Upper lobe of left lung (tissue), 4 donors: ENCODE results near the gene ABCF3.

ENCODE experiments used
- CTCF ChIP-seq, 6 experiments: fragments of 450-650 bp in 4 of 6; fragments of 200-600 bp in 2 of 6; sonication (generic) in 2 of 6; IDR thresholded peaks; one replicate each; pipeline ENCODE4 v1.5.1; 2016 to 2019; ENCODE audit warnings: antibody characterized with exemption in 6 of 6
- POLR2A ChIP-seq, 4 donors: fragments of 450-650 bp; IDR thresholded peaks; one replicate each; pipeline ENCODE4 v1.5.1; 2016 to 2017; ENCODE audit warnings: antibody characterized with exemption in 4 of 4, mild to moderate bottlenecking in 2 of 4
- POLR2AphosphoS5 ChIP-seq, 2 donors: sonication (generic); formaldehyde crosslinking; IDR thresholded peaks; one replicate each; pipeline ENCODE4 v1.5.1; 2017; ENCODE audit warnings: antibody characterized with exemption in 2 of 2

GRCh38 chr3:184239221-184239620 lies 53.2 kb downstream of the ABCF3 start:
- no peak for TF ChIP-seq CTCF (IDR thresholded peaks at IDR 0.05)
- no peak for TF ChIP-seq POLR2AphosphoS5 (IDR thresholded peaks at IDR 0.05)
- TF ChIP-seq POLR2A (IDR thresholded peaks at IDR 0.05): no peak
